ENCODE measurements around the gene MRI1.

- no peak for TF ChIP-seq EZH2 (IDR thresholded peaks at IDR 0.05; ENCODE audit: insufficient read depth, poor library complexity, severe bottlenecking)
- no peak for TF ChIP-seq EZH2phosphoT487 (IDR thresholded peaks at IDR 0.05; ENCODE audit: insufficient read depth, low read depth)
Measured at GRCh38 chr19:13744174-13744573, 20.1 kb upstream of the MRI1 start.

All from GM23248 (cell line).